Left ventricle myocardium inferior (tissue), 1 donor: Measurements from ENCODE around the gene POP7. TPM values are rescaled to one million over a fixed set of nuclear protein-coding genes. Genes with fewer than 3 reads are reported as not detected.
"Not testable (repeated sequence)": the region's sequence is repeated elsewhere in the genome, so short reads cannot be mapped to it uniquely, and the experiment has no call there.

Experiments used
- DNase-seq: peaks from one replicate; pipeline ENCODE4 v3.0.0-alpha.2; 2020
- H3K27ac ChIP-seq: fragments of 200-600 bp; replicated peaks from 2 replicates; pipeline ENCODE4 v1.8.0; 2021
- H3K27me3 ChIP-seq: fragments of 200-600 bp; 2 replicates; pipeline ENCODE4 v1.8.0; 2021; ENCODE audit warnings: low read depth
- H3K36me3 ChIP-seq: fragments of 200-600 bp; 2 replicates; pipeline ENCODE4 v1.8.0; 2021
- H3K4me1 ChIP-seq: fragments of 200-600 bp; 2 replicates; pipeline ENCODE4 v1.8.0; 2021
- H3K4me3 ChIP-seq: fragments of 200-600 bp; 2 replicates; pipeline ENCODE4 v1.8.0; 2021; ENCODE audit warnings: mild to moderate bottlenecking, moderate library complexity
- H3K9me3 ChIP-seq: fragments of 200-600 bp; replicated peaks from 2 replicates; pipeline ENCODE4 v1.8.0; 2021
- CTCF ChIP-seq: fragments of 200-600 bp; IDR thresholded peaks from 2 replicates; pipeline ENCODE4 v1.8.0; 2021; ENCODE audit warnings: antibody characterized with exemption, mild to moderate bottlenecking, borderline replicate concordance
- intact Hi-C: fragments of 100-400 bp; cut with micrococcal nuclease; formaldehyde crosslinking; loops from one replicate; pipeline ENCODE4 v1.11.0; 2022
- total RNA-seq: library from RNA; stranded (reverse); fragmentation: NEBNext Ultra II Directional; extraction: Animal tissue kit (Norgen Biotek cat#: 25700); gene quantifications from one replicate; pipeline ENCODE4 v1.2.1, GENCODE V29; 2021
- donor health status: DM: no; HTN: yes; CAD: no; lungs with severe emphysema.

Gene POP7
- total RNA-seq, 1 donor from 2014 or later: 30.6 TPM

DNA sequence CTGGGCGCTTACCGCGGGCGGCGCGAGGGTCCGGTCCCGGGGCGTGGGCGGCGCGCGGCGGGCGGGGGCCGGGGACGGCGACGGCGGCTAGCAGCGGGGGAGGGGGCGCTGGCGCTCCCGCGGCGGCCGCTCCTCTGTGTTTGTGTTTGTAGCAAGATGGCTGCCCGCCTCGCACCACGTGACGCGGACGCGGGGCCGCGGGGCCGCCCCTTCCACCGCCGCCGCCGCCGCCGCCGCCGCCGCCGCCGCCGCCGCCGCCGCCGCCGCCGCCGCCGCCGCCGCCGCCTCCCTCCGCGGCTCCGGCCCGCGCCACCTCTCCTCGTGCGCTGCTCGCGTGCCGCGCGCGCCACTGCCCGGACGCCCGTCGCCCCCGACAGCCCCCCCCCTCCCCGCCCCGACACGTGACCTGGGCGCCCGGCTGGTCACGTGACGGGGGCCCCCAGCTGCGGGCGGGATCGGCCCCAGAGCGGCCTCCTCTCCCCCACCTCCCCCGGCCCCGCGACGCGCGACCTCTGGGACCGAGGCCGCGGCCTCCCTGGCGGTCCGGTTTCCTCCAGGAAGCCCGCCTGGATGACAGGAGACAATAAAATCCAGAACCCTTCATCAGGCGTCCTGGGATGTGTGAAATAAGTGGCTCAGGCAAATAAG lies 11.7 kb upstream of the POP7 start, which contains the start of gene GIGYF1:
TSS of gene GIGYF1 (minus strand) at position 153 of the 648 bp plus-strand sequence. CDS start 6,012 bp downstream, outside the sequence.
- DNase-seq: peak; percentile 81
- intact Hi-C loops: loop anchor here (10.0 kb wide), 1 partner anchor 109 kb away; the partner anchor contains the start of genes FBXO24 and LRCH4
- Histone ChIP-seq H3K36me3 (peaks cover under 1% of the 10 kb centered on the region), H3K4me3 (peak within 1 kb of the TSS; percentile 97), H3K9me3 (no peaks in the 10 kb centered on the region), H3K4me1 (peaks cover 52% of the 10 kb centered on the region), H3K27me3 (no peaks in the 10 kb centered on the region), H3K27ac (peak within 1 kb of the TSS; percentile 88)
- no peak for TF ChIP-seq CTCF

DNA sequence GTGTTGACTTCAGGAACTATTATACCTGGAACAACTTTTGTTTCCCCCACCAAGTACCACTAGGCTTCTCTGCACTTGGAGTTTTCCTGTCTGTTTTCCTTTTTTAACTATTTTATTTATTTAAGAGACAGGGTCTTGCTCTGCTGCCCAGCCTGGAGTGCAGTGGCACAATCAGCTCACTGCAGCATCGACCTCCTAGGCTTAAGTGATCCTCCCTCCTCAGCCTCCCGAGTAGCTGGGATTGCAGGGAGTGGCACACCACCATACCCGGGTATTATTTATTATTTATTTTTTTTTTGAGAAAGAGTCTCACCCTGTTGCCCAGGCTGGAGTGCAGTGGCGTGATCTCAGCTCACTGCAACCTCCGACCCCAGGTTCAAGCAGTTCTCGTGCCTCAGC lies 9.8 kb upstream of the POP7 start:
- no peaks in the 10 kb centered on the region for H3K27me3 ChIP-seq
- no peak overlapping the region for H3K4me3 ChIP-seq
- intact Hi-C loops: loop anchor here (10.0 kb wide), 1 partner anchor 111 kb away; the partner anchor contains the start of genes FBXO24 and LRCH4
- no peaks in the 10 kb centered on the region for H3K9me3 ChIP-seq
- H3K4me1 ChIP-seq: peaks cover 33% of the 10 kb centered on the region
- TF ChIP-seq CTCF: no peak
- H3K36me3 ChIP-seq: no peaks in the 10 kb centered on the region
- H3K27ac ChIP-seq: no peak overlapping the region
- no peak for DNase-seq

DNA sequence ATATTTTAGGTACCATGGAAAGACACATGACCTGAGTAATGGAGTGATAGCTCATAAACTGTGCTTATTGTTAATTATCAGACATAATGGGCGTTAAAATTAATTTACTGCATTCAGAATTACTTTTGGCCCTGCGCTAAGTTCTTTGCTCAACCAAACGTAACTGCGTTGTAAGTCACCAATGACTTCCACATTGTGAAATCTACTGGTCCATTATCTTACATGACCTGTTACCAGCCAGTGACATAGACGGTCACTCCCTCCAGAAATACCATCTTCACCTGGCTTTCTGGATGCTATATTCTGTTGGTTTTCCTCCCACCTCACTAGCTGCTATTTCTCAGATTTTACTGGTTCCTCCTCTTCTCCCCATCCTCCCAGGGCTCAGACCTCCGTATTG lies 6.9 kb upstream of the POP7 start:
- peaks cover 7% of the 10 kb centered on the region for H3K4me1 ChIP-seq
- H3K9me3 ChIP-seq: no peaks in the 10 kb centered on the region
- no peak for TF ChIP-seq CTCF
- H3K4me3 ChIP-seq: no peak overlapping the region
- H3K27ac ChIP-seq: no peak overlapping the region
- DNase-seq: no peak
- no peaks in the 10 kb centered on the region for H3K36me3 ChIP-seq
- H3K27me3 ChIP-seq: no peaks in the 10 kb centered on the region
- intact Hi-C loops: loop anchor here (10.0 kb wide), 1 partner anchor 114 kb away; the partner anchor contains the start of genes FBXO24 and LRCH4

GRCh38 chr7:100701089-100701488 lies 4.8 kb upstream of the POP7 start:
- H3K27me3 ChIP-seq, H3K27ac ChIP-seq, DNase-seq, H3K9me3 ChIP-seq, intact Hi-C loops, H3K36me3 ChIP-seq, H3K4me3 ChIP-seq: not testable (repeated sequence)
- H3K4me1 ChIP-seq: peaks cover 12% of the 10 kb centered on the region

GRCh38 chr7:100705320-100705752 lies 585 bp upstream of the POP7 start:
- H3K4me3 ChIP-seq: peak overlapping the region; percentile 83
- H3K36me3 ChIP-seq: peaks cover 12% of the 10 kb centered on the region
- H3K27me3 ChIP-seq: no peaks in the 10 kb centered on the region
- peak; percentile 89 for TF ChIP-seq CTCF
- intact Hi-C loops: no loop called here
- peaks cover 30% of the 10 kb centered on the region for H3K4me1 ChIP-seq
- no peaks in the 10 kb centered on the region for H3K9me3 ChIP-seq
- peak overlapping the region; percentile 97 for H3K27ac ChIP-seq
- peak; percentile 75 for DNase-seq

DNA sequence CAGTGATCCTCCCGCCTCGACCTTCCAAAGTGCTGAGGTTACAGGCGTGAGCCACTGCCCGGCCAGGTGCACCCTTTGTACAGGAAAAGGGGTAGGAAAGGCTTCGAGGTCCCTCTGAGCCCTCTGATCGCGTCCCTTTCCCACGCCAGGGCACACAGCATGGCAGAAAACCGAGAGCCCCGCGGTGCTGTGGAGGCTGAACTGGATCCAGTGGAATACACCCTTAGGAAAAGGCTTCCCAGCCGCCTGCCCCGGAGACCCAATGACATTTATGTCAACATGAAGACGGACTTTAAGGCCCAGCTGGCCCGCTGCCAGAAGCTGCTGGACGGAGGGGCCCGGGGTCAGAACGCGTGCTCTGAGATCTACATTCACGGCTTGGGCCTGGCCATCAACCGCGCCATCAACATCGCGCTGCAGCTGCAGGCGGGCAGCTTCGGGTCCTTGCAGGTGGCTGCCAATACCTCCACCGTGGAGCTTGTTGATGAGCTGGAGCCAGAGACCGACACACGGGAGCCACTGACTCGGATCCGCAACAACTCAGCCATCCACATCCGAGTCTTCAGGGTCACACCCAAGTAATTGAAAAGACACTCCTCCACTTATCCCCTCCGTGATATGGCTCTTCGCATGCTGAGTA lies 871 bp downstream of the POP7 start:
- Histone ChIP-seq H3K9me3 (no peaks in the 10 kb centered on the region), H3K4me3 (peak overlapping the region; percentile 83), H3K27ac (peak overlapping the region; percentile 97), H3K4me1 (peaks cover 30% of the 10 kb centered on the region), H3K36me3 (peaks cover 12% of the 10 kb centered on the region), H3K27me3 (no peaks in the 10 kb centered on the region)
- intact Hi-C loops: no loop called here
- TF ChIP-seq CTCF: no peak
- DNase-seq: no peak
